GM21360 (cell line): ENCODE measurements around the gene ZNHIT3.

Experiments
- ATAC-seq: cut with Tn5 transposase; IDR thresholded peaks from one replicate; pipeline ENCODE4 v1.9.1; 2021; ENCODE audit warnings: mild to moderate bottlenecking, moderate library complexity; ENCODE audit not compliant: unreplicated experiment

Gene ZNHIT3

DNA sequence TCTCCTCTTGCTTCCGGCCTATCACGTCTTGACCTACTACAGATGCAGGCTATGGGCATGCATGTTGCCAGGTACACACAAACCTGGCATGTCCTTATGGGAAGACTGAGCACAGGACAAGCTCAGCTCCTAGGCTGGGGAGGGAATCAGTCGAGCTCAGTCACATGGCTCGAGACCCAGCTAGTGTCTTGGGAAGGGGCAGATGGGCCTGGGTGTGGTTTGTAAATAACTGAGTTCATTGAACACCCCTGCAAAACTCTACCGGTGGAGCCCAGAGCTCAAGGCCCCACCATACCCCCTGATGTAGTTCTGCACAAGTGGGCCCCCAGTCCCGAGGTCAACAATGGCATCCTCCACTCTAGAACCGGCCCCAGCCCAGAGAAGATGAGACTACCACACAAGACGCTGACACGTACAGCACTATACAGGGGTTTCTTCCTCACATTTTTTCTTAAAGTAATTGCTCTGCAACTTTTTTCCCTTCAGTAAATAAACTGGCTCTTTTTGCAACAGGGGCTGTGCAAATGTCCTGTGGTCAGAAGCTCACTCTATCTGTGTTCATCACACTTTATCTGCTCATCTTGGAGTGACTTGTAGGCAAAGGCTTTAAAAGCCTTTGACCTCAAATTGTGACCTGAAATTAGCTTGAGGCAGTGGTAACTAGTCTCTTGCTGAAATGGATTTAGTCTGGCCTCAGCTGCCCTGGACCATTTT, 22.9 kb downstream of the ZNHIT3 start:
- no peak for ATAC-seq

DNA sequence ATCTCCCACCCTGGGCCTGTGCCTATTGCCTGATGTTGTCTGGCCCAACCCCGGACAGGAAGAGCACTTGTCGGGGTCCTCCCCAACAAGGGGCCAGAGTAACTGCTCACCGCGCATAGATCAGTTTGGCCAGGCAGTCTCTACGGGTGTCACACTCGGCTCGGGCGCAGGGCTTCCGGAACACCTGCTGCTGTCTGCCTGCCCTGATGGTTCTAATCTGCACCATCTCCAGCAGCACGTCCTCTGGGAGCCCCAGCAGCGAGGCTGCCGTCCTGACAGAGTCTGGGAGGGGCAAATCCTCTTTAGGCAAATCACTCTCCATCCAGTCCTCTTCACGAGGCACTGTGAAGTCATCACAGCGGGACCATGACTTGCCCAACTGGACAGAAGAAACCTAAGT, 24.2 kb downstream of the ZNHIT3 start:
- no peak for ATAC-seq

DNA sequence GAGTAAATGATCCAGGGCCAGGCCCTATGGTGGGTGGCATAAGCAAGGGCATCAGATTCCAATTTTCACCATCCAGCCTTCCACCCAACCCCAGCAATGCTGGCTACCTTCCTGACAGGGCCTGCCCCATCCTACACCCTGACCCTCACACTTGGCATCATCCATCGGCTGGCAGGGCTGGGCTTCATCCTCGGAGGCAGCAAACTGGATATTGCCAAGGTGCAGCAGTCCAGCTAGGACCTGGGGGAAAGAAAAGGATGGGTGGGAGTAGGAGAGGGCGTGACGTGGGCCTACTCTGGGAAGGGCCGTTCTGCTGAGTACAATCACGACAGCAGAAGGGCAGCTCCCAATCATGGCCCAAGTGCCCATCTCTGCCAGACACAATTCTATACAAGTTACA, 24.7 kb downstream of the ZNHIT3 start:
- ATAC-seq, result no peak

DNA sequence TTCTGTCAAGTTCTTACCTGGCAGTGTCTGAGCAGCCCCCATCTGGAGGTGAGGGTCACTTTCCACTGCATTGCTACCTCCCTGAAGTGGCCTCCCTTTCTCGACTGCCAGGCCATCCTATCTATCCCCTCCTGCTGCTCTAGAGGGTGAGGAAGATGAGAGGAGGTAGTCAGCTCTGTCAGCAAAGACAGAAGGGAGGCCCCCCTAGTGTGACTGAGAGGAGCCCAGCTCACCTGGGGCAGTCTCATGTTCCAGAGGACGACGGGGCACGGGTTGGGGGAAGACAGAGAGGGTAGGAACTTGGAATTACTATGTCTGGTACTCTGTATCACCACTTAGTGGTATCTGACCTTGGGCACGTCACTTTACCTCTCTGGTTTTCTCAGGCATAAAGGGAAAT, 26.2 kb downstream of the ZNHIT3 start:
- no peak for ATAC-seq

GRCh38 chr17:36514856-36515255, 28.4 kb downstream of the ZNHIT3 start:
- no peak for ATAC-seq

GRCh38 chr17:36515837-36516236, 29.4 kb downstream of the ZNHIT3 start:
- no peak for ATAC-seq

GRCh38 chr17:36523113-36523512, 36.6 kb downstream of the ZNHIT3 start:
- no peak for ATAC-seq

DNA sequence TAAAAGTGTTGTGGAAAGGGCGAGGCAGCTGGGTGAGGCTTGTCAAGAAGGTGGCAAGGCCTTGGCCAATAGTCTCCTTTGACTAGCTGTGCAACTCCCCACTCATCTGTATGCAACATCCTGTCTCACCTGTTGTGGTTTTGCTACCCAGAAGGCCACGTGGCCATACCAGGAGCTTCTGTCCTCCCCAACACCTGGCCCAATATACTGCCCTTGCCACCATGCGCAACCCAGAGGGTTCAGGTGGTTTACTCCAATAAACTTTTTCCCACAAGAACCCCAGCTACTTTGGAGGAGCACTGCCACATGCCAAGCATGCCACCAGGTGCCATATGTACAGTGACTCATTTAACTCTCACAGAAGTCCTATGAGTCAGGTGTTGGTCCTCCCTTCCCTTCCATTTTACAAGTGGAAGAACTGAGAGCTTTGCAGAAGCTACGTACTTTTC, 38.0 kb downstream of the ZNHIT3 start:
- ATAC-seq, result no peak

GRCh38 chr17:36525113-36525512, 38.6 kb downstream of the ZNHIT3 start:
- ATAC-seq, result no peak

GRCh38 chr17:36525888-36526287, 39.4 kb downstream of the ZNHIT3 start:
- no peak for ATAC-seq

DNA sequence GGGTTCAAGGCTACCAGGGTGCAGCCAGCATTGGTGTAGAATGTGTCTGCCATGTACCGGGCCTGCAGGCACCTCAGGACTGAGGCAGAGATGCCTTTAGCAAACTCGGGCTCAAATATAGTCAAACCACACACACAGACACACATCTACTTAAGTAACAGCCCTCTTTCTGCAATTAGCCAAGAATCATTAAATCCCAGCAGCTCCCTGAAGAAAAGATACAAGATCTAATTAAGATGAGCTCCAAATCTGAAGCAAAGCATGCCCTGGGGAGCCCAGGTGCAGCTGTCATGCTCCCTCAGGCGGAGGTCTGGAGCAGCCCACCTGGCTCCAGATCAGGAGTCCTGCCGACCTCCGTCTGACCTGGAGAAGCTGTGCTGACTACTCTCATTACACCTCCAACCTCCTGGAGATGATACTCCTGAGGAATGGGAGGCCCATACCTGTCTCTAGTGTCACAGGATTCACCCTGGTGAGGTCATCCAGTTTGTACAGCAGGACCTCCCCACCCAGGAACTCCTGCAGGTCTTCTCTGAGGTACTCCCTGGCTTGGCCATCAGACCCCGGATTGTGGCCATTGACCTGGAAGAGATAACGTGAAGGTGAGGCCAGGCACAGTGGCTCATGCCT, 41.3 kb downstream of the ZNHIT3 start:
- ATAC-seq, result no peak

DNA sequence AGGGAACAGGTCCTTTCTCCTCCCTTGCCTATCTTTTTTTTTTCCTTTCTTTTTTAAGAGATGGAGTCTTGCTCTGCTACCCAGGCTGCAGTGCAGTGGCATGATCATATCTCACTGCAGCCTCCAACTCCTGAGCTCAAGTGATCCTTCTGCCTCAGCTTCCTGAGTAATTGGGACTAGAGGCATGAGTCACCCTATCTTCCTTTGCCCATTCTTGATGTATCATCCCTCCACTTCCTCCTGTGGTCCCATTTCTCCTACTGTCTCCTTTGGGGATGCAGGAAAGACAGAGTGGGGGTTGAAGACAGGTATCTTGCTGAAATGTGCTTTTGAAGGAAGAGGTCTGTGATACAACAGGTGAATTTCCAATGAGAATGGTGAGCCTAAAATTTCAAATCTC, 42.6 kb downstream of the ZNHIT3 start:
- no peak for ATAC-seq

- no peak for ATAC-seq
These were observed 46.0 kb downstream of the ZNHIT3 start for GRCh38 chr17:36532435-36532975.

- peak; percentile 29 for ATAC-seq
These were observed 47.7 kb downstream of the ZNHIT3 start for GRCh38 chr17:36533935-36534839.

GRCh38 chr17:36534840-36535668, 48.6 kb downstream of the ZNHIT3 start, which contains the start of the genes MYO19 and PIGW:
MYO19 (minus strand) TSS chr17:36534868; CDS start chr17:36532538, 2,330 bp downstream.
PIGW (plus strand) TSS chr17:36534987; CDS start chr17:36537102, 2,115 bp downstream.
- peak; percentile 67 for ATAC-seq

DNA sequence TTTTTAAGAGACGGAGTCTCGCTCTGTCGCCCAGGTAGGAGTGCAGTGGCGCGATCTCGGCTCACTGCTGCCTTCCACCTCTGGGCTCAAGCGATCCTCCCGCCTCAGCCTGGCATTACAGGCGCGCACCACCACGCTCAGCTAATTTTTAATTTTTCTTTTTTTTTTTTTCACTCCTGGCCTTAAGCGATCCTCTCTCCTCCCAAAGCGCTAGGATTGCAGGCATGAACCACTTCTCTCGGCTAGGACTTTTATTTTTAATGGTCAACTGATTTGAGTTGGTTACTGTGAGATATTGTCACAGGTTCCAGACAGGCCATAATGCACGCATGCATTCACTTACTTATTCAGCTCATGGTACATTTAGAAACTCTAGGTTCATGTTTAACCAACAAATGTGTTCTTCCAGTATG, 49.2 kb downstream of the ZNHIT3 start:
- ATAC-seq, result peak; percentile 5

DNA sequence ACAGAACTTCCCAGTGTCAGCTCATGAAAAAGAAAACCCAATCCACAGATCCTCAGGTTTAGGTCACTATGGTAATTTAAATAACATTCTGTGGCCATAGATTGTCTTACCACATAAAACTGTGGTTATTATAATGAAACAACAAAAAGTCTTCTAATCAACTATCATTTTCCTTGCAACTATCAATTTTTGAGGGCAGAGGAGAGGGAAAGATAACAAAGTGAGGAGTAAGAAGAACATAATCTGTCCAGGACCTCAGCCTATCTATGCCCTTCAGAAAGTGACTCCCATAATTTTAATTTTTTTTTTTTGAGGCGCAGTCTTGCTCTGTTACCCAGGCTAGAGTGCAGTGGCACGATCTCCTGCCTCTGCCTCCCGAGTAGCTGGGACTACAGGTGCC, 54.2 kb downstream of the ZNHIT3 start:
- ATAC-seq, result no peak

DNA sequence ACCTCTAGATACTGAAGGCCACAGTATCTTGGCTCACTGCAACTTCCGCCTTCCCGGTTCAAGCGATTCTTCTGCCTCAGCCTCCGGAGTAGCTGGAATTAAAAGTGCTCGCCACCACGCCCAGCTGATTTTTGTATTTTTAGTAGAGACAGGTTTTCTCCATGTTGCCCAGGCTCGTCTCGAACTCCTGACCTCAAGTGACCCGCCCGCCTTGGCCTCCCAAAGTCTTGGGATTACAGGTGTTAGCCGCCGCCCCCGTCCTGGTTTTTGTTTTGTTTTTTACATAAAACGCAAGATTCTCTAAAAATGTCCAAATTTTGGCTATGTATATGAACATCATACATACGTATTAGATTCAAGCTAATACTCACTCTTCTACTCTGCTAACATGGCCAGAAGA, 56.3 kb downstream of the ZNHIT3 start:
- ATAC-seq, result no peak

DNA sequence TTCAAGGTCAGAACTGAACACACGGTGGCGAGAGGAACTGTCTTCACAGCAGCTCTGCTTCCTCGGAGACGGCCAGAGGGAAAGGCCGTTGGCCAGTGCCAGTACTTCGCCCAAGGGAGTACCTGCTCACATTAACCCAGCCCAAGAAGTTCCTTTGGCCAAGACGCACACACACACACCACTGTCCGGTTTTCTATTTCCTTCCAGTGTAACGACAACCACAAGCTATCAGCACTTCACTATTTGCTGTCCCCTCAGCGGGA, 57.5 kb downstream of the ZNHIT3 start:
- no peak for ATAC-seq

DNA sequence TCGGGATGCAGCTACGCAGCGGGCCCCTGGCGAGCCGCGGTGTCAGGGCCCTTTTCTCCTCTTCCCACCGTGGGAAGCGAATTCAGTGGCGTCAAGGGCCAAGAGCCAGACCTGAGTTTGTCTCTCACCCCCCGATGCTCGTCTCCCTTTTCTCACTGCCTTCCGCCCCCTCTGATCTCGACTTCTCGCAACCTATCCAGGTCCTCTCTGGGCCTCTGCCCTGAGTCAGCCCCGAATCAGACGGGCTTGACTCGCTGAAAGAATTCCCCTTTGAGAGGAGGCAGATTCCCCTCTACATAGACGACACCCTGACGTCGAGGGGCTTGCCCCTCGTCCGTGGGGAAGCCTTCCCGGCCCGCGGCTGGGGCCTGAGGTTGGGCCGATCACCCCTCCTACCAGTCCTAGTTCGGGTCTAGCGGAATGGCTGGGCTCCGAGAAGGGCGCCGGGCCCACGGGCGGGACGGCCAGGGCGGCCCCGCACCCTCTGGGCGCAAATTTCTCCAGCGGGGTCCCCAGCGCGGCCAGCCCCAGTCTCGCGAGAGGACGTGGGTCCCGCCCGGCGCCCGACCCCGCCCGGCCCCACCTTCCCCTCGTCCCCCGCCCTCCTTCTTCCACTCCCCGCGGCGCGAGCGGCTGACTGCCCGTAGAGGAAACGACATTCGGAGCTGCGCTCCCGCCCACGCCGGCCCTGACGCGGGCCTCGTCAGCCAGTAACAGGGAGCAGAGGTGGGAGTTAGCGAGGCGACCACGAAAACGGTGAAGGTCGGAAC, 58.0 kb downstream of the ZNHIT3 start, which contains the start of gene GGNBP2:
Gene GGNBP2, plus strand, starts transcription at position 613 of the 770 bp plus-strand sequence. CDS start 806 bp downstream, outside the sequence.
- peak; percentile 46 for ATAC-seq
